ENCODE data around the gene TCF4. TPM values are rescaled to one million over a fixed set of nuclear protein-coding genes. Genes with fewer than 3 reads are reported as not detected.

Gene TCF4
- total RNA-seq, 1 experiment from 2014 or later, result 104 TPM

- Mint-ChIP-seq H3K9me3 (no peaks in the 10 kb centered on the region), H3K4me1 (peaks cover 61% of the 10 kb centered on the region), H3K36me3 (peaks cover 44% of the 10 kb centered on the region), H3K27ac (peak overlapping the region; percentile 14), H3K4me3 (no peak overlapping the region), H3K27me3 (ENCODE audit: low read depth) (no peaks in the 10 kb centered on the region)
- DNase-seq (ENCODE audit: low spot score), result no peak
- ChIA-PET CTCF (interaction anchor here (0.8 to 1.3 kb wide), 3 partner anchors 10 to 31 kb away, joined by 3 to 8 read pairs (median 3); no protein-coding TSS in a partner anchor), POLR2A (no interaction called here)
- no peak for ATAC-seq
- TF ChIP-seq ZNF423 (CRISPR knock-in tag; IDR thresholded peaks at IDR 0.05) (no peak), CREB1 (CRISPR knock-in tag; IDR thresholded peaks at IDR 0.05) (no peak), AR (CRISPR knock-in tag; IDR thresholded peaks at IDR 0.05) (no peak), GRHL2 (CRISPR knock-in tag; IDR thresholded peaks at IDR 0.05; ENCODE audit: insufficient replicate concordance, severe bottlenecking) (no peak), ZBTB43 (CRISPR knock-in tag; IDR thresholded peaks at IDR 0.05) (no peak), E2F1 (CRISPR knock-in tag; IDR thresholded peaks at IDR 0.05) (no peak), E2F5 (CRISPR knock-in tag; IDR thresholded peaks at IDR 0.05) (no peak), MLX (CRISPR knock-in tag; IDR thresholded peaks at IDR 0.05) (no peak), ARID4B (CRISPR knock-in tag; IDR thresholded peaks at IDR 0.05; ENCODE audit: borderline replicate concordance) (no peak), SMAD4 (CRISPR knock-in tag; IDR thresholded peaks at IDR 0.05) (no peak), ZNF396 (CRISPR knock-in tag; IDR thresholded peaks at IDR 0.05; ENCODE audit: borderline replicate concordance) (no peak), FOXP1 (CRISPR knock-in tag; IDR thresholded peaks at IDR 0.05; ENCODE audit: borderline replicate concordance) (no peak), ATF6 (CRISPR knock-in tag; IDR thresholded peaks at IDR 0.05) (no peak), ZNF512 (CRISPR knock-in tag; IDR thresholded peaks at IDR 0.05; ENCODE audit: borderline replicate concordance) (no peak), SOX15 (CRISPR knock-in tag; IDR thresholded peaks at IDR 0.05) (no peak), ESRRA (CRISPR knock-in tag; IDR thresholded peaks at IDR 0.05; ENCODE audit: borderline replicate concordance) (no peak)
Observed at GRCh38 chr18:55265130-55265675, 322.8 kb downstream of the TCF4 start.

All from WTC11 (cell line).